ENCODE measurements around the gene BDP1.
"Not testable (repeated sequence)": the region's sequence is repeated elsewhere in the genome, so short reads cannot be mapped to it uniquely, and the experiment has no call there.

The BDP1 gene, protein sequence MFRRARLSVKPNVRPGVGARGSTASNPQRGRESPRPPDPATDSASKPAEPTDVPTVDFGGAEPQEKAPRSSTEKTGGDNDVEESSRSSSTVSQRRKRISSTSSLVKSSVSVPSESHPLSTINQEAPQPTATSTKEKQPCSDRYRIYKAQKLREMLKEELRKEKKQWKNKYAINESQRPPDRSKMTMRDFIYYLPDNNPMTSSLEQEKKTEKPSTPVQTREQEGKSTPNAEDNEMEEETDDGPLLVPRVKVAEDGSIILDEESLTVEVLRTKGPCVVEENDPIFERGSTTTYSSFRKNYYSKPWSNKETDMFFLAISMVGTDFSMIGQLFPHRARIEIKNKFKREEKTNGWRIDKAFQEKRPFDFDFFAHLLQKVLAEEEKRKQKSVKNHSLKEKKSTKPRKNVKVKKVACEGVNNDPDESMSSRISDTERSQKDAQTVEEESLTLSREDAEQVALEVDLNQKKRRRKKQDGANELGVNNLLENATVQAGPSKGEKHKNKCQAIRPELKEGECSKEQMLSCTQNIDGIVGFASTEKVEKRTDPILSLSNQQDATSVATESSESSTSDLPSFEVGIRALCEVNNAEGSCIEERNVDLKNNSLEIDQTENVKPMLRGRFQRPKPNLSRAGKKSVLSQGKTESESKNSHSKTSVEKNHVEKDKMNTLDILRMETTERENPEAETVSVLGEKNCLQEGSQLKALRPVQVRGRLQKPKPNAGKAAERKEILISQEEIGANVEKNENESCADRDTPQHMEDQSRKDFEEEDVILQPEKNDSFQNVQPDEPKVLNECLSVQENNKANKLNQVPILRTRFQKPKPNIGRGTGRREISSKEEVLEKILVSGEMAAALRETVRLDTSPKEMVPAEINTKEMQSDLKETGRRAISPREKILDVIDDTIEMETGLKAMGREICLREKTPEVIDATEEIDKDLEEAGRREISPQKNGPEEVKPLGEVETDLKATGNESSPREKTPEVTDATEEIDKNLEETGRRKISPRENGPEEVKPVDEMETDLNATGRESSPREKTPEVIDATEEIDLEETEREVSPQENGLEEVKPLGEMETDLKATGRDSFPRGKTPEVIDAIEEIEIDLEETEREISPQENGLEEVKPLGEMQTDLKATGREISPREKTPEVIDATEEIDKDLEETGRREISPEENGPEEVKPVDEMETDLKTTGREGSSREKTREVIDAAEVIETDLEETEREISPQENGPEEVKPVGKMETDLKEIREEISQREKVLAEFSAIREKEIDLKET (N-terminal part only)
- total RNA-seq, result 181 to 217 reads per million in 2 donors

DNA sequence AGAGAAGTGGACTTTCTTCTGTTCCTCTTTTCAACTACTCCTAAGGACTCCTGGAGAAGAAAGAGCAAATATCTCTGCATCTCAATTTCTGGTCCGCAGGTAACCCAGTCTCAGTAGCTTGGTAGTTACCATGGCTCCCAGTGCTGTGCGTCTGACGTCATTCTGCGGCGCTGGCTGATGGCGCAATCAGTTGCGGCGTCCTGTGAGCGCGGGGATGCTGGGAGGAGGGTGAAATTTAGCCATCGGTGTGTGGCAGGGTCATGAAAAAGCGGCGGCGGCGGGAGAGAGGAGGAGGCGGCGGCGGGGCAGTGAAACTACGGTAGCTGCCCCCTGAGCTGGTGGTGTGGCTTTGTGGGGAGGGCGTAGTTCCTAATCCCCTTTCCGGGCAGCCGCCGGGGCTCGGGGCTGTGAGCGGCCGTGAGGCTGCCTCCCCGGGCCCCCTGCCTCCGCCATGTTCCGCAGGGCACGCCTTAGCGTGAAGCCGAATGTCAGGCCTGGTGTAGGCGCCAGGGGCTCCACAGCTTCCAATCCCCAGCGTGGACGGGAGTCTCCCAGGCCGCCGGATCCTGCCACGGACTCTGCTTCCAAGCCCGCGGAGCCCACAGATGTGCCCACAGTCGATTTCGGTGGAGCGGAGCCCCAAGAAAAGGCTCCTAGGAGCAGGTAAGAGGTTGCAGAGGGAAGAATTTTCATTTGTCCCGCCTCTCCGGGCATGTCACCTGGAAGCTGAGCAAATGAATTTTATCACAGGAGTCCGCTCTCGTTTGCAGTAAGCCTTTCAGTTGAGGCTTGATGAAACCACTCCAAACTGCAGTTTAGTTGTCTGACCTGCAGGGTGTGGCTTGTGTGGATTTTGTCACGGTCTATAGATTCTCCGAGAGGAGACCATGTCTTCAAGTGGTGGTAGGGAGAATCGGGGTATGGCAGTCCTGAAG is at the start of gene BDP1:
BDP1 (plus strand) TSS at position 225 of the 935 bp plus-strand sequence; CDS start at position 452, 227 bp downstream.
- peak; percentile 90 to 98 (median 94) for DNase-seq

DNA sequence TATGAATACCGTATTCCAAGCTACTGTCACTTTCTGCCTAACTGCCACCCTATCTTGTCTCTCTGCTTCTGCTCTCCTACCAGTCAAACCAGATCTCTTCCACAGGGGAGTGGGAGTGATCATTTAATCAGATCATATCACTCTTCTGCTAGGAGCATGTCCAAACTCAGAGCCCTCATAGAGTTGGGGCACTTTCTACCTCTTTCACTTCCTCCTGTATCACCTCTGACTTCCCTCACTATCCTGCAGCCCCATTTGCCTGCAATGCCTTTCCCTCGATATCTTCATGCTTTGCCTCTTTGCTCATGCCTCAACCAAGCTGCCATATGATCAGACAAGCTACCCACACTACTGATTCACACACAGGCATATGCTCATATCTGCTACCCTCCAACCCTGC is 45.4 kb upstream of the BDP1 start:
- DNase-seq, result not testable (repeated sequence)

DNA sequence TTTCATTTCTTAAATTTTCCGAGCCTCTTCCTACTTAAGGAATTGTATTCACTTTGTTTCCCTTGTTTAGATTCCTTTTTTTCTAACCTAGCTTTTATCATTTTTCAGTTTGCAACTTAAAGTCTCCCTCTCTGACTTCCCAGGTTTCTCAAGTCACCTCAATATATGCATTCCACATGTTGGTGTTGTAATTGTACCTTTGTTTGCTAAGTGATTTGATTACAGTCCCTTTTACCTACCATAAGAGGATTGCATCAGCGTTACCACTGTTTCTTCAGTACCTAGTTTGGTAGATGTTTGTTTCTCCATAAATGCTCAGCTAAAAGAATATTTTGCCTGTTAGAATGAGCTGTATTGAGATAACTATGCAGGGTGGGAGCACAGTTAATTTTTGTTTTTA is 39.8 kb upstream of the BDP1 start:
- DNase-seq, result not testable (repeated sequence)

GRCh38 chr5:71418026-71418425 is 37.4 kb upstream of the BDP1 start:
- not testable (repeated sequence) for DNase-seq

DNA sequence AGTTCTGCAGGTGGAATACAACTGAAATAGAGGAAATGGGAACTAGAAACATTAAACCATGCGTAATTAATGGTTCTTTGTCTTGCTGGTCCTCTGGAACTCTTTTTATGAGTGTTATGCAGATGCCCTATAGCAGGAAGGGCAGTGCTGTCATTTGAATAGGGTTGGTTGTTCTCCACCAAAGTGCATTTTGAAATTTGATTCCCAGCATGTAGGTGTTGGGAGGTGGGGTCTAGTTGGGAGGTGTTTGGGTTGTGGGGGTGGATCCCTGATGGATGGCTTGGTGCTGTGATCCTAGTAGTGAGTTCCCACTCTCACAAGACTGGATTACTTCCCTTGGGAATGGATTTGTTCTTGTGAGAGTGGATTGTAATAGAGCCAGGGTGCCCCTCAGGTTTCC is 34.2 kb upstream of the BDP1 start:
- DNase-seq, result not testable (repeated sequence)

GRCh38 chr5:71423896-71424295 is 31.6 kb upstream of the BDP1 start:
- not testable (repeated sequence) for DNase-seq

DNA sequence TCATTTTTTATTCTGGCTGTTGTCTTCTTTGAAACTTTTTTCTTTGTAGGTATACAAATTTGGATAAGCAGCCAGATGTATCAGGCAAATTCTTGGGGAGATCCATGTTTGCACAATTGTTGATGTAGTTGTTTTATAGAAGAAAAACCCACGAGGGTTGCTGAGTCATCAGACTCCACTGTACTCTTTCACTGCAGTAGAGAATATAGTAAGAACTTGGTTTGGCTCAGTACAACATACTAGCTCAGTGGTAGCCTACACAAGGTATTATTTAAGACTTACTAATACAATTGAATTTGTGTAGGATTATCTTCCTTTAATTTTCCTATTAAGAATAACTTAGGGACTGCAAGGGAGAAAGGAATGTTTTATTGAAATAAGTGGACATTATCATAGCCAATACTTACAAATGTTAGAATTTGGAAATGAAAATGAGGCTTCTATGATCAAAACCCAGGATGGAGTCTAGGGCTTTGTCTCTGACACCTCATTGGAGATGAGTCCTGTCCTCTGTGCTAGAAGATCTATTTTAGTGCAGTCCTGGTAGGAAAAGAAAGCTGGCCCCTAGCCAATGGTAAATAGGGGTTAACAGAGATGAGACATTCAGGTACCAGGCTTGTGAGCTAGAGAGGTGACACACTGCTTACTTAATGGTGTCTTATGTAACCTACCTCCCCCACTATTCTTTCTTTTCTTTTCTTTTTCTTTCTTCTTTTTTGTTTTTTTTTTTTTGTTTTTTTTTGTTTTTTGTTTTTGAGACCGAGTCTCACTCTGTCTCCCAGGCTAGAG is 28.6 kb upstream of the BDP1 start:
- not testable (repeated sequence) for DNase-seq

GRCh38 chr5:71432410-71432809 is 23.0 kb upstream of the BDP1 start:
- DNase-seq, result not testable (repeated sequence)

- not testable (repeated sequence) for DNase-seq
These were observed 20.6 kb upstream of the BDP1 start for GRCh38 chr5:71434825-71435224.

GRCh38 chr5:71441564-71441963 is 13.9 kb upstream of the BDP1 start:
- not testable (repeated sequence) for DNase-seq

- not testable (repeated sequence) for DNase-seq
These were observed 11.6 kb upstream of the BDP1 start for GRCh38 chr5:71443891-71444290.

DNA sequence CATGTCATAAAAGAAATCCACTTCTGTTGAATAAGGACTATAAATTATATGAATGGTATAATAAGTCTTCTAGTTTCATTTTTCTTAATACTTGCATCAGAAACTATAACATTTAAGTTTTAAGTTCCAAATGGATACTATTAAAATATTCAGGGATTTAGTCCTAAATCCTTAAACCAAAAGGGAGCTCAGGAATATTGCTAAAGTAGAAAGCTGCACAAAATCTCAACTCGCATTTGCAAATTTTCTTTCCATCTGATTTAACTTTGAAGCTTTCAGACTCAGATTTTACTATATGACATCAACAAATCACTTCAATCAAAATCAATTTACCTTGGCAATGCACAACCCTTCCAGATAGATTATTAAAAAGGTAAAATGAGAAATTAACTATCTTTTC is 10.4 kb upstream of the BDP1 start:
- DNase-seq, result not testable (repeated sequence)

DNA sequence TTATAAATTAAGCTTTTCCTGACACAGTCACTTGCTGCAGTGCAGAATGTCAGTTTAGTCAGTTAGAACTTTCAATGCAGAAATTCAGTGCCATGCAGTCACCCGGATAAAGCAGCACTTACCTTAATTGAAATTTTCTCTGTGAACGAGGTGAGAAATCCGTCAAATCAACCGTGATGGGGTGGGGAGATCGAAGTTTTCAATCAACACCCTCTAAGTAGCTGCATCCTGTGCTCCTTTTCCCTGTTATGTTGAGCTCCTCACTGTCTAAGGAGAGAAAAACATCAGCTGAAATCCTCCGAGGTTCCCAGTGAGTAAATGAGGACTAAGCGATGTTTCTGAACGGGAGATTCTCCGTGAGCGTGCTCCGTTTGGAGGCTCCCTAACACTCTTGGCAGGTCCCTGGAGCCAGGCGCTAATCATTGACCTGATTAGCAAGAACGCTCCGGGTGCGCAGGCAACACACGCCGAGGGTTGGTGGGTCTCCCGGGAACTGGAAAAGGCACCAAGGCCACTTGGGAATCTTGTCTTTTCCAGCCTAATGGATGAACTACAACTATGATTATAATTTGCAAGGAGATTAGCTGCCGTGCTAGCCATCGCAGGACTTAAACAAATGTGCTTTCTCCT is 9.8 kb upstream of the BDP1 start:
- not testable (repeated sequence) for DNase-seq

DNA sequence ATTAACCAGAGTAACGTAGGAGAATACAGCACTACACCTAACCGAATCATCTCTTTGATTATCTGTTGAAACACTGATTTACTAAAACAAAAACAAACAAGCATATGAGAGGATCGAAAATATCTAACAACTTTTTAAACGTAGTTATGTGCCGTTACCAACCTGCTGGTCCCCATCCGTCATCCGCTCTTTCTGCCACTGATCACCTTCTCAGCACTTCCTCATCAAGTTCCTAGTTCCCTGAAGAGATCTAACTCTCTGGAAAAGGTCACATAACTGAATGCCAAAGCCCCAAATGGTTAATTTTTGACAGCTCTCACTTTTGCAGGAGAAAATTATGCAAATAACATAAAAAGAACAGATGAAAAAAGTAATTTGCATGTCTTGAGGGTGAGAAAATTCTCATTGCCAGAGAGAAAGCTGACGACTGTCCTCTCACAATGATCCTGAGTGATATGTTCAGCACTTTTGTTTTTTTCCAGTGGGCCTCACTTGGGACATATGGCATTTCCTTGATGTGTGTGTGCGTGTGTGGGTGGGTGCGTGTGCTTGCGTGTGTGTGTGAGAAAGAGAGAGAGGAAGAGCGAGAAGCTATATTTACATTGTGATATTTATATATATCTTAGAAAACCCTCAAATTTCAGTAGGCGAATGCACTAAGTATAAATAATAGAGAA is 8.8 kb upstream of the BDP1 start:
- DNase-seq, result not testable (repeated sequence)

DNA sequence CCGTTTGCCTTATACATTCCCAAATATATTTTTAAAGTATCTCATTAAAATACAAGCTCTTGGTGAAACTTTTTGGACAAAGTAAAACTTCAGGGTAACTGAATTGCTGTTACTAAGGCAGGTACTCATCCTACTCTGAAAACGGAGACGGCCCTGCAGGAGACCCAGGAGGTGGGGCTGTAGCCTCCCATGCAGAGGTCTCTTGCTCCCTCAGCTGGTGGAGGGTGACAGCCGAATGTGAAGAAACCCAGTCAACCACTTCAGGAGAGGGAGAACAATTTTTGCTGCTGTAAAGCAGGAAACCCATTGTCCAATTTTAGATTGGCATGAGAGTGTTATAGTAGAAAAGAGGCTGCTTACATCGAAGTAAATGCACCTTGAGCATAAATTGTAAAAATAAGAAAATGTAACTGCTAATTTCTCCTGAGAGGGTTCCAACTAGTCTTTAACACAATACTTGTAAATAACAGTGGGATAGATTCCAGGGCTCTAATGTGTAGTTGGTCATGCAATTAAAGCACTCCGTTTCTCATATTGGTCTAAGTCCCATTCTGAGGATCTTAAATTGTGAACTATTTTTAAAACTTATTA is 8.1 kb upstream of the BDP1 start:
- DNase-seq, result peak in 3 of 5 experiments; percentile 22 to 50 (median 23)

DNA sequence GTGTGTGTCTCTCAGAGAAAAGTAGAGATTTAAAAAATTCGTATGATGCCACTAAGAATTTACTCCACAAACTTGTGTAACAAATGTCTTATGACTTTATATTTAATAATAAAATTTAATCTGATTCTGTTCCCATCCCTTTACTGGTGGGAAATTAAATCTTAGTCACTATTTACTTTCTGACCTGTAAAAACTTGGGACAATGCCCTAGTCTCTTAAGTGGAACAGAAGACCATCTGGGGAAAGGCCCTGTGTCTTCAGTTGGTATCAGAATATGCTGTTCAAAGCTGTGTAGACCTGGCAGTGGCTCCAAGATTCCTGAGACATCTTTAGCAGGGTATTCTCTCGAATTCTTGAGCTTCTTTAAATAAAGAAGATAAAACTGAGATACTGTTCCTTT is 2.6 kb upstream of the BDP1 start:
- no peak for DNase-seq

- no peak for DNase-seq
These were observed 538 bp upstream of the BDP1 start for GRCh38 chr5:71454913-71455312.

DNA sequence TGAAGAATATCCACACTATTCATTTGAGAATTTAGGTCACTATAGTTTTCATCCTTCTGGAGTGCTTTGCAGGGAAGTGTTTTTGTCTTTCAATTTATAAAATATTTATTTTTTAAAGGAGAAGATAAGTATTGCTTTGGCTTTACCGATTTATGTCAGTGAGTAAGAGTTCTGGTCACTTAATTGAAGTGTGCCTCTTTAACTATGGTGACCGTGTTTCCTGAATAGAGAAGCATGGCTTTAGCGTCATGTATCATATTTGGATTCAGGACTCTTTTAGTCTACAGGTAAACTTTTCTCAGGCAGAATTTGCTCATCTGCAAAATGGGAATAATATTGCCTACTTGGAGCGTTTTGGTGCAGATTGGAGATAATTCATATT is 902 bp downstream of the BDP1 start:
- DNase-seq, result peak in 1 of 5 experiments; percentile 11

DNA sequence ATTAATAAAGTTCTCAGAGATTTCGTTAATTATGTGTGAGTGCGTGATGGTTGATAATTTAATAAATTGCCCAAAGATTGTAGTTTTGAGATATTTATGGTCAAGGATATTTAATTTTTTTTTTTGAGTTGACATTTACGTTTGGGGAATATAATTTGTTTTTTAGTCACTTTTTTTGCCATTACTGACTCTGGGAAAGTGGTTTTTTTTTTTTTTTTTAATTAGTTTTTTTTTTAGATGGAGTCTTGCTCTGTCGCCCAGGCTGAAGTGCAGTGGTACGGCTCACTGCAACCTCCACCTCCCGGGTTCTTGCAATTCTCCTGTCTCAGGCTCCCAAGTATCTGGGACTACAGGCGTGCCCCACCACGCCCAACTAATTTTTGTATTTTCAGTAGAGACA is 1.7 kb downstream of the BDP1 start:
- no peak for DNase-seq

Measured in T-helper 2 cell (primary cell).